ENCODE data around the gene PDZD2. TPM values are rescaled to one million over a fixed set of nuclear protein-coding genes. Genes with fewer than 3 reads are reported as not detected.

The PDZD2 gene
- total and polyA plus RNA-seq, 4 donors: 2.8 to 18.0 (median 5.3) TPM

DNA sequence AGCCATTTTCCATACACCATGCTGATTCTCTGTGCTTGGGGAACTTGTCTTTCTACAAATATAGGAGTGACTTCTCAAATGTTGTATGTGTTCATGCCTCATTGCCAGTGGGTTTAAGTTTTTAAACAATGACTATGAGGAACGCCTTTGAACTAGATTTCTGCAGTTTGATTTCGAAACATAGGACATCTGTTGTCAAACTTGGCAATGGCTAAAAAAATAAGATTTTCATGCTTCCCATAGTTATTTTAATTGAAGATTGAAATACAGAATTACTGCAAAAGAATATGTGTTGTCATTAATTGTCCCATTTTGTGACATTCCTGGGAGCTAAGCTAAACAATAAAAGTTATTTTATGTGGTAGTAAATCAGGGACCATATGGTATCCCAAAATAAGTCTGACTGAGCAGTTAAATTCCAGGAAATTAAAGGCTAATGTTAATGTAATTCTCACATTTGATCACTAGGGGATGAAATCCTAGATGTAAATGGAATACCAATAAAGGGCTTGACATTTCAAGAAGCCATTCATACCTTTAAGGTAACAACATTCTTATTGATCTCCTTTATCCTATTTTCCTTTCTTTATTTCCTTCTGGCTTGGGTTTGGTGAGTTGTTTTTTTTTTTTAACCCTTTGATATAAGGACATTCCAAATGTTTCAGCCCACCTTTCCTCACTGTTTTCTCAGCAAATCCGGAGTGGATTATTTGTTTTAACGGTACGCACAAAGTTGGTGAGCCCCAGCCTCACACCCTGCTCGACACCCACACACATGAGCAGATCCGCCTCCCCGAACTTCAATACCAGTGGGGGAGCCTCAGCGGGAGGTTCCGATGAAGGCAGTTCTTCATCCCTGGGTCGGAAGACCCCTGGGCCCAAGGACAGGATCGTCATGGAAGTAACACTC lies 418.5 kb downstream of the PDZD2 start:
- ATAC-seq (ENCODE audit: low FRiP score): no peak
- peaks cover 2 to 4% of the 10 kb centered on the region in 2 donors for H3K36me3 ChIP-seq (ENCODE audit: control insufficient read depth in 1 of 2, insufficient read depth in 2 of 2, low read length in 1 of 2)
- no peak overlapping the region for H3K4me3 ChIP-seq (ENCODE audit: low read length in 2 of 2)
- 86 to 90% methylated on average over 12 of the region's 12 CpGs for WGBS, 2 donors
- intact Hi-C loops (cut with DNase I): no loop called here
- H3K27me3 ChIP-seq (ENCODE audit: control insufficient read depth in 1 of 2, insufficient read depth in 2 of 2, low read length in 1 of 2): no peaks in the 10 kb centered on the region
- peaks cover 0 to 2% of the 10 kb centered on the region in 2 donors for H3K4me1 ChIP-seq (ENCODE audit: control insufficient read depth in 1 of 2, insufficient read depth in 2 of 2, low read length in 2 of 2)
- H3K27ac ChIP-seq (ENCODE audit: low read depth in 1 of 2, low read length in 2 of 2): no peak overlapping the region
- DNase-seq: no peak
- H3K9me3 ChIP-seq (ENCODE audit: control insufficient read depth, low read length): no peaks in the 10 kb centered on the region

DNA sequence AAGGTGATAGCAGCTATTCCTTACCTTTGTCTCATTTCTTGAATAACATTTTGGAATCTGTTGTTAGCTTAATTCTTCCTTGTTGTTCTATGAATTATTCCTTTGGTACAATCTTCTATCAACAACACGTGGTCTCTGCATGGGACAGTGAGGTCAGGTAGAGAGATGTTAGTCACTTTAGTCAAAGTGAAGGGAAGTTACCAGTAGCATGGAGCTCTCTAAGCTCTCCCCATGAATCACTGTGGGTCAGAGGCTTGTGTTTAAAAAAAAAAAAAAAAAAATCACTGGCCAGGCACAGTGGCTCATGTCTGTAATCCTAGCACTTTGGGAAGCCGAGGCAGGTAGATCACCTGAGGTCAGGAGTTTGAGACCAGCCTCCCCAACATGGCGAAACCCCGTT lies 419.2 kb downstream of the PDZD2 start:
- 92 to 94% methylated on average over 4 of the region's 4 CpGs for WGBS, 2 donors
- peaks cover 0 to 2% of the 10 kb centered on the region in 2 donors for H3K36me3 ChIP-seq (ENCODE audit: control insufficient read depth in 1 of 2, insufficient read depth in 2 of 2, low read length in 1 of 2)
- intact Hi-C loops (cut with DNase I): no loop called here
- peaks cover 0 to 2% of the 10 kb centered on the region in 2 donors for H3K4me1 ChIP-seq (ENCODE audit: control insufficient read depth in 1 of 2, insufficient read depth in 2 of 2, low read length in 2 of 2)
- DNase-seq (no peak), ATAC-seq (ENCODE audit: low FRiP score) (no peak)
- no peak overlapping the region for H3K4me3 ChIP-seq (ENCODE audit: low read length in 2 of 2)
- H3K27ac ChIP-seq (ENCODE audit: low read depth in 1 of 2, low read length in 2 of 2): no peak overlapping the region
- no peaks in the 10 kb centered on the region for H3K9me3 ChIP-seq (ENCODE audit: control insufficient read depth, low read length)
- H3K27me3 ChIP-seq (ENCODE audit: control insufficient read depth in 1 of 2, insufficient read depth in 2 of 2, low read length in 1 of 2): no peaks in the 10 kb centered on the region

DNA sequence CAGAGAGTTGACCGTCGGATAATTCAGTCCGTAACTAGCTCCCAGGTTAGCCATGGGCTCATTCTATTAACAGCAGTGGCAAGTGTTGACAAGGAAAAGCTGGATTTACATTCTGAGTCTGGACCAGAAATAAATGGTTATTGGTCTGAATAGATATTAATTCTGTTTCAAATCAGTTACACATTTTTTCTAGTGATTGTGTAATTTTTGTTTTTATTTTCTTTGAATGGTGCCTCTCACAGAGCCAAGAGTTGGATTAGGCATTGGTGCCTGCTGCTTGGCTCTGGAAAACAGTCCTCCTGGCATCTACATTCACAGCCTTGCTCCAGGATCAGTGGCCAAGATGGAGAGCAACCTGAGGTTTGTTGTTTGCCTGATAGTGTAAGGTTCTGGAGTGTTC lies 420.1 kb downstream of the PDZD2 start:
- Histone ChIP-seq H3K36me3 (ENCODE audit: control insufficient read depth in 1 of 2, insufficient read depth in 2 of 2, low read length in 1 of 2) (peaks cover 0 to 3% of the 10 kb centered on the region in 2 donors), H3K4me1 (ENCODE audit: control insufficient read depth in 1 of 2, insufficient read depth in 2 of 2, low read length in 2 of 2) (peaks cover 0 to 2% of the 10 kb centered on the region in 2 donors), H3K27me3 (ENCODE audit: control insufficient read depth in 1 of 2, insufficient read depth in 2 of 2, low read length in 1 of 2) (no peaks in the 10 kb centered on the region), H3K27ac (ENCODE audit: low read depth in 1 of 2, low read length in 2 of 2) (no peak overlapping the region), H3K9me3 (ENCODE audit: control insufficient read depth, low read length) (no peaks in the 10 kb centered on the region), H3K4me3 (ENCODE audit: low read length in 2 of 2) (no peak overlapping the region)
- no peak for ATAC-seq (ENCODE audit: low FRiP score)
- WGBS, 2 donors: 86 to 87% methylated on average over 3 of the region's 3 CpGs
- intact Hi-C loops (cut with DNase I): no loop called here
- DNase-seq: no peak

DNA sequence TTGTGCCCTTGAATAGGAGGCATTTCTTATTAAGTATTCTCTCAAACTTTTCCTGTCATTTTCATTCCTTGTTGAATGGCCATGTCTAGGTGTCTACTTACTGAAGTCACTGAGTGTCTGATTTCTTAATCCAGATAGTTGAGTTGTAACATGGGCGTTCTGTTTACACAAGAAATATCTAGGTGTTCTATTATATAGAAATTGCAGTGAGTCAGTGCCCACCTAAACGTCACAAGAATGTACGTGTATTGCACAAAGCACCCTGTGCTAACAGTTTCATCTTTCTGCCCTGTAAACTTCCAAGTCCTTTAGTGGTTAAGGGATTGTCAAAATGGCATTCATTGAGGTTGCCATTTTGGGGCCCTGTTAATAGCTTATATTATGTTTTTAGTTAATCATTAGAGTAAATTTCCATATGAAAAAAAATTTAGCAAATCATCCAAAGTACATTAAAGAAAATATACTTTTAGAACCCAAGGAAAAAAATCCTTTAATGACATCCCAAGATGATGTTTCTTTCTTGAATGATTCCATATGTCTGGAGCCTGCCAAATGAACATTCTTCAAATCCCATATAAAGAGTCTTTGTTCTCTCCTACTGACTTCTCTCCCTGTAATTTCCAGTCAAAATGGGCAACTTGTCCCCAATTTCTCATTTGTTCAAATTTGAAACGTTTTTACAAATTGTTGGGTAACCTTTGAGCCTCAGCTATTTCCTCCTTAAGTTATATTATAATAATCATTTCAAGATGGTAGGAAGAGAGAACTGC lies 421.0 kb downstream of the PDZD2 start:
- ATAC-seq (ENCODE audit: low FRiP score): no peak
- Histone ChIP-seq H3K9me3 (ENCODE audit: control insufficient read depth, low read length) (no peaks in the 10 kb centered on the region), H3K4me1 (ENCODE audit: control insufficient read depth in 1 of 2, insufficient read depth in 2 of 2, low read length in 2 of 2) (peaks cover 0 to 2% of the 10 kb centered on the region in 2 donors), H3K27ac (ENCODE audit: low read depth in 1 of 2, low read length in 2 of 2) (no peak overlapping the region), H3K36me3 (ENCODE audit: control insufficient read depth in 1 of 2, insufficient read depth in 2 of 2, low read length in 1 of 2) (peaks cover 0 to 3% of the 10 kb centered on the region in 2 donors), H3K4me3 (ENCODE audit: low read length in 2 of 2) (no peak overlapping the region), H3K27me3 (ENCODE audit: control insufficient read depth in 1 of 2, insufficient read depth in 2 of 2, low read length in 1 of 2) (no peaks in the 10 kb centered on the region)
- intact Hi-C loops (cut with DNase I): no loop called here
- no peak for DNase-seq
- WGBS, 2 donors: 75 to 76% methylated on average over 4 of the region's 4 CpGs

DNA sequence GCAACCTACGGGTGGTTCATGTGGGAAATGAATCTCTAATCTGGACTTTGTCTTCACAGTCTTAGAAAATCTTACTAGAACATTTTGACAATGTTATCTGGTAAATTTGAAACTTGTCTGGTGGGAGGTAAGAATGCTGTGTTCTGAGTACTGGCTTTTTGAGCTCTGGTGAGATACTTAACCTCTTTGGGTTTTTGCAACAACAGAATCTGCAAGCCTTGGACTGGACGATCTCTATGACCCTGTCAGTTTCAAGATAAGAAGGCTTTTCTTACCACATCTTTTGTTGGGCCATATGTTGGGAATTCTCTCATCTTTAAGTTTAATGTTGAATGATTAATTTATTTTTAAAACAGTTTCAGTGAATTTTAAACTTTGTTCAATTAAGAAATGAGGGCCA lies 422.3 kb downstream of the PDZD2 start:
- H3K36me3 ChIP-seq (ENCODE audit: control insufficient read depth in 1 of 2, insufficient read depth in 2 of 2, low read length in 1 of 2): peaks cover 0 to 3% of the 10 kb centered on the region in 2 donors
- peaks cover 0 to 2% of the 10 kb centered on the region in 2 donors for H3K4me1 ChIP-seq (ENCODE audit: control insufficient read depth in 1 of 2, insufficient read depth in 2 of 2, low read length in 2 of 2)
- ATAC-seq (ENCODE audit: low FRiP score) (no peak), DNase-seq (no peak)
- no peak overlapping the region for H3K4me3 ChIP-seq (ENCODE audit: low read length in 2 of 2)
- no peaks in the 10 kb centered on the region for H3K27me3 ChIP-seq (ENCODE audit: control insufficient read depth in 1 of 2, insufficient read depth in 2 of 2, low read length in 1 of 2)
- 68 to 81% methylated on average over 2 of the region's 2 CpGs for WGBS, 2 donors
- H3K27ac ChIP-seq (ENCODE audit: low read depth in 1 of 2, low read length in 2 of 2): no peak overlapping the region
- no peaks in the 10 kb centered on the region for H3K9me3 ChIP-seq (ENCODE audit: control insufficient read depth, low read length)
- intact Hi-C loops (cut with DNase I): no loop called here

DNA sequence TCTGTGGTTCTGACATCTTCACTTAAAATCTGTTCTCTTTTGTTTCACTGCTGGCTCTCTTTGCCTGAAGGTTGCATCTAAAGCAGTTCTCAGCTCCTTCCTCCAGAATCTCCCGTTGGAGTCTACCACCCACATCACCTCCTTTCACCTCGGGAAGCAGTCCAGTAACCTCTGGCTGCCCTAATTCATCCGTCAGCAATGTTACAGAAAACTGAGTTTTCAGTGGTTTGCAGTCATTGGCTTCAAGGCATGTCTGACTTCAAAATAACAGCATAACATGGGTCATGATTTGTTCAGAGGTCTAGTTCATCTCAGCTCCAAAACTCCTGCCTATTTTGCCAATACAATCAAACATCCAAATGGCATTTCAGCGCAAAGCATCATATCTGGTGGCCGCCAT lies 427.5 kb downstream of the PDZD2 start:
- DNase-seq (no peak), ATAC-seq (ENCODE audit: low FRiP score) (no peak)
- no peaks in the 10 kb centered on the region for H3K9me3 ChIP-seq (ENCODE audit: control insufficient read depth, low read length)
- H3K27ac ChIP-seq (ENCODE audit: low read depth in 1 of 2, low read length in 2 of 2): no peak overlapping the region
- H3K4me3 ChIP-seq (ENCODE audit: low read length in 2 of 2): no peak overlapping the region
- intact Hi-C loops (cut with DNase I): no loop called here
- WGBS, 2 donors: 21 to 30% methylated on average over 5 of the region's 5 CpGs
- H3K27me3 ChIP-seq (ENCODE audit: control insufficient read depth in 1 of 2, insufficient read depth in 2 of 2, low read length in 1 of 2): no peaks in the 10 kb centered on the region
- peaks cover 0 to 4% of the 10 kb centered on the region in 2 donors for H3K4me1 ChIP-seq (ENCODE audit: control insufficient read depth in 1 of 2, insufficient read depth in 2 of 2, low read length in 2 of 2)
- H3K36me3 ChIP-seq (ENCODE audit: control insufficient read depth in 1 of 2, insufficient read depth in 2 of 2, low read length in 1 of 2): peaks cover 0 to 2% of the 10 kb centered on the region in 2 donors

DNA sequence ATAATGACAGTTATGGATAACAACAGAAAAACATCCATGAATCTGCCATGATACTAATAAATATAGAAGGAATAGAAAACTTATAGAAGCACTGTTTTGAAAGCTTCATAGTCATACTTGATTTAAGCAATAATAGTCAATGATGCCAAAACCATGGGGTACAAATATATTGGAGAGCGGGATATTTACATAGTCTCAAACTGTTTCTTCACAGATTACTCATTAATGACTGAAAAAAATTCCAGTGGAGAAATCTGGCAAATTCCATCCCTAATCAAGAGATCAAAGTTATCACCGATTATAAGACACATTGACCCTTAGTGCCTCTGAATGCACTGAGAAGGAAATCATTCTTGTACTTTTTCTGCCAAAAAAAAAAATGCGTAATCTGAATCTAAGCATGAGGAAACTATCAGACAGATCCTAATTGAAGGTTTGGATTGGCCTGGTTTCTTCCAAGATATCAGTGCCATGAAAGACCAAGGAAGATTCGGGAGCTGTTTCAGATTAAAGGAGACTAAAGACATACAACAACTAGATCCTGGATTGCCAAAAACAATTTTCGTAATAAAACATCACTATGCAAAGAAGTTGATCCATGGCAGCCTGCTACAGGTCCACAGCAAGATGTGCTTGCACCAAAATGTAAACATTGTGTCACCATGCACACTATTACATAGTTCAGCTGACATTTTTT lies 429.0 kb downstream of the PDZD2 start:
- Histone ChIP-seq H3K4me3 (ENCODE audit: low read length in 2 of 2) (no peak overlapping the region), H3K9me3 (ENCODE audit: control insufficient read depth, low read length) (no peaks in the 10 kb centered on the region), H3K27ac (ENCODE audit: low read depth in 1 of 2, low read length in 2 of 2) (no peak overlapping the region), H3K36me3 (ENCODE audit: control insufficient read depth in 1 of 2, insufficient read depth in 2 of 2, low read length in 1 of 2) (peaks cover 0 to 2% of the 10 kb centered on the region in 2 donors), H3K4me1 (ENCODE audit: control insufficient read depth in 1 of 2, insufficient read depth in 2 of 2, low read length in 2 of 2) (peaks cover 0 to 4% of the 10 kb centered on the region in 2 donors), H3K27me3 (ENCODE audit: control insufficient read depth in 1 of 2, insufficient read depth in 2 of 2, low read length in 1 of 2) (no peaks in the 10 kb centered on the region)
- WGBS, 2 donors: 90 to 91% methylated on average over 5 of the region's 5 CpGs
- DNase-seq (no peak), ATAC-seq (ENCODE audit: low FRiP score) (no peak)
- intact Hi-C loops (cut with DNase I): no loop called here

DNA sequence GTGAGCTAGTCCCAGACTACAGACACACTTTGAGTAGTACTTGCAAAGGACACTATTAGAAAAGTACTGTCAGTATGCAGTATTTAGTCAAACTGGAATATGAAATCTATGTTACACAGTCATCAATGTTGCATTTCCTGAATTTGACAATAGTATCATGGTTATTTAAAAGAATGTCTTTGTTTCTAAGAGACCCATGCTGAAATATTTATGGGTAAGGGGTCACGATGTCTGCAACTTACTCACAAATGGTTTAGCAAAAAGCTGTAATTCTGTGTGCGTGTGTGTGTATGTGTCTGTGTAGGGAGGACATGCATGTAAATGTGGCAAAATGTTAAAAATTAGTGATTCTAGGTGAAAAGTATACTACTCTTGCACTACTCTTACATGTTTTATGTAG lies 429.6 kb downstream of the PDZD2 start:
- ATAC-seq (ENCODE audit: low FRiP score): no peak
- H3K4me3 ChIP-seq (ENCODE audit: low read length in 2 of 2): no peak overlapping the region
- no peak for DNase-seq
- intact Hi-C loops (cut with DNase I): no loop called here
- 73 to 75% methylated on average over 2 of the region's 2 CpGs for WGBS, 2 donors
- no peaks in the 10 kb centered on the region for H3K36me3 ChIP-seq (ENCODE audit: control insufficient read depth in 1 of 2, insufficient read depth in 2 of 2, low read length in 1 of 2)
- H3K4me1 ChIP-seq (ENCODE audit: control insufficient read depth in 1 of 2, insufficient read depth in 2 of 2, low read length in 2 of 2): peaks cover 0 to 4% of the 10 kb centered on the region in 2 donors
- no peak overlapping the region for H3K27ac ChIP-seq (ENCODE audit: low read depth in 1 of 2, low read length in 2 of 2)
- no peaks in the 10 kb centered on the region for H3K27me3 ChIP-seq (ENCODE audit: control insufficient read depth in 1 of 2, insufficient read depth in 2 of 2, low read length in 1 of 2)
- H3K9me3 ChIP-seq (ENCODE audit: control insufficient read depth, low read length): no peaks in the 10 kb centered on the region

All from aorta (tissue), 5 donors.